ENCODE measurements around the gene LDLRAD3.
A peak's percentile ranks its signal among the peaks of the same experiment; 100 is the strongest.
"Not testable (repeated sequence)": the region's sequence is repeated elsewhere in the genome, so short reads cannot be mapped to it uniquely, and the experiment has no call there.

LDLRAD3 gene

GRCh38 chr11:36187622-36188021 is 243.8 kb downstream of the LDLRAD3 start:
- no peak for DNase-seq (ENCODE audit: low read depth)
- no peak overlapping the region for H3K4me3 ChIP-seq (ENCODE audit: low read length)
- no peak for TF ChIP-seq CTCF (conservative IDR thresholded peaks at IDR 0.05; ENCODE audit: low read length)

GRCh38 chr11:36189735-36190134 is 245.9 kb downstream of the LDLRAD3 start:
- DNase-seq (ENCODE audit: low read depth): not testable (repeated sequence)

GRCh38 chr11:36191941-36192340 is 248.1 kb downstream of the LDLRAD3 start:
- DNase-seq (ENCODE audit: low read depth): no peak
- no peak for TF ChIP-seq CTCF (conservative IDR thresholded peaks at IDR 0.05; ENCODE audit: low read length)
- no peak overlapping the region for H3K4me3 ChIP-seq (ENCODE audit: low read length)

More at GRCh38 chr11:36189735-36190134, 245.9 kb downstream of the LDLRAD3 start:
- H3K4me3 ChIP-seq (ENCODE audit: low read length): not testable (repeated sequence)

- no peak for TF ChIP-seq CTCF (conservative IDR thresholded peaks at IDR 0.05; ENCODE audit: low read length)
- DNase-seq (ENCODE audit: low read depth): no peak
Observed at GRCh38 chr11:36192425-36193289, 248.8 kb downstream of the LDLRAD3 start.

GRCh38 chr11:36193290-36193619 is 249.4 kb downstream of the LDLRAD3 start:
- TF ChIP-seq CTCF (conservative IDR thresholded peaks at IDR 0.05; ENCODE audit: low read length): no peak
- no peak overlapping the region for H3K4me3 ChIP-seq (ENCODE audit: low read length)
- no peak for DNase-seq (ENCODE audit: low read depth)

More at GRCh38 chr11:36192425-36193289, 248.8 kb downstream of the LDLRAD3 start:
- H3K4me3 ChIP-seq (ENCODE audit: low read length): no peak overlapping the region

GRCh38 chr11:36193721-36194120 is 249.9 kb downstream of the LDLRAD3 start:
- no peak overlapping the region for H3K4me3 ChIP-seq (ENCODE audit: low read length)
- peak; percentile 22 for DNase-seq (ENCODE audit: low read depth)
- TF ChIP-seq CTCF (conservative IDR thresholded peaks at IDR 0.05; ENCODE audit: low read length): no peak

GRCh38 chr11:36195496-36196354 is 251.9 kb downstream of the LDLRAD3 start:
- no peak for TF ChIP-seq CTCF (conservative IDR thresholded peaks at IDR 0.05; ENCODE audit: low read length)
- DNase-seq (ENCODE audit: low read depth): peak; percentile 62
- no peak overlapping the region for H3K4me3 ChIP-seq (ENCODE audit: low read length)
